Measurements from ENCODE around the gene RHBDD1. TPM values are rescaled to one million over a fixed set of nuclear protein-coding genes. Genes with fewer than 3 reads are reported as not detected.

RHBDD1 gene
- 16.6 TPM for polyA plus RNA-seq (2013, experiment 1 of 2)
- 17.8 TPM for polyA plus RNA-seq (2013, experiment 2 of 2)

- Histone ChIP-seq H3K18ac (ENCODE audit: low read length) (peak within 1 kb of the TSS; percentile 63), H3K4ac (ENCODE audit: low read depth, low read length) (peak within 1 kb of the TSS; percentile 73), H3K4me1 (ENCODE audit: control insufficient read depth, low read depth, low read length) (no peaks in the 10 kb centered on the region), H3K4me3 (ENCODE audit: low read length) (peak within 1 kb of the TSS; percentile 62), H3K79me2 (ENCODE audit: control insufficient read depth, insufficient read depth, low read length) (no peaks in the 10 kb centered on the region), H3K79me1 (ENCODE audit: low read length) (no peaks in the 10 kb centered on the region), H3K9ac (ENCODE audit: low read length) (peak within 1 kb of the TSS; percentile 86), H3K27me3 (ENCODE audit: insufficient read depth, low read length, poor library complexity) (no peaks in the 10 kb centered on the region), H3K36me3 (ENCODE audit: control insufficient read depth, insufficient read depth, low read length) (no peaks in the 10 kb centered on the region), H3K27ac (ENCODE audit: low read depth, low read length) (peak within 1 kb of the TSS; percentile 95), H2AK5ac (ENCODE audit: low read length) (no peak within 1 kb of the TSS), H3K4me2 (ENCODE audit: low read length) (peak within 1 kb of the TSS; percentile 79), H2BK15ac (replicated peaks; ENCODE audit: low read depth) (no peak within 1 kb of the TSS), H4K8ac (ENCODE audit: low read depth, low read length) (no peak within 1 kb of the TSS), H4K5ac (ENCODE audit: low read length) (no peak within 1 kb of the TSS), H3K56ac (ENCODE audit: low read length) (peak within 1 kb of the TSS; percentile 91), H3K23ac (ENCODE audit: low read length) (no peak within 1 kb of the TSS), H2BK5ac (ENCODE audit: low read length) (peak within 1 kb of the TSS; percentile 52), H2BK120ac (ENCODE audit: low read depth, low read length) (no peak within 1 kb of the TSS)
- DNase-seq: peak; percentile 98
- no CpG with 5 or more reads among the region's 75 CpGs for WGBS (ENCODE audit: extremely low coverage, insufficient coverage, low lambda C conversion rate)
These were observed at the start of gene RHBDD1 for GRCh38 chr2:226835796-226836547. Gene RHBDD1 (plus strand): TSS chr2:226836054. CDS start chr2:226864694, 28,640 bp downstream.

- H4K8ac ChIP-seq (ENCODE audit: low read depth, low read length): no peak overlapping the region
- no peak overlapping the region for H3K23ac ChIP-seq (ENCODE audit: low read length)
- no peak overlapping the region for H3K9ac ChIP-seq (ENCODE audit: low read length)
- peaks cover 8% of the 10 kb centered on the region for H3K79me1 ChIP-seq (ENCODE audit: low read length)
- H3K4ac ChIP-seq (ENCODE audit: low read depth, low read length): no peak overlapping the region
- no peak for DNase-seq
- H4K5ac ChIP-seq (ENCODE audit: low read length): no peak overlapping the region
- no peak overlapping the region for H3K4me3 ChIP-seq (ENCODE audit: low read length)
- H3K18ac ChIP-seq (ENCODE audit: low read length): no peak overlapping the region
- no peak overlapping the region for H3K56ac ChIP-seq (ENCODE audit: low read length)
- H2BK120ac ChIP-seq (ENCODE audit: low read depth, low read length): no peak overlapping the region
- no peak overlapping the region for H2AK5ac ChIP-seq (ENCODE audit: low read length)
- H2BK5ac ChIP-seq (ENCODE audit: low read length): no peak overlapping the region
- H3K4me1 ChIP-seq (ENCODE audit: control insufficient read depth, low read depth, low read length): peaks cover 3% of the 10 kb centered on the region
- no peak overlapping the region for H3K4me2 ChIP-seq (ENCODE audit: low read length)
- H3K27ac ChIP-seq (ENCODE audit: low read depth, low read length): no peak overlapping the region
- H3K27me3 ChIP-seq (ENCODE audit: insufficient read depth, low read length, poor library complexity): no peaks in the 10 kb centered on the region
- peaks cover 20% of the 10 kb centered on the region for H3K79me2 ChIP-seq (ENCODE audit: control insufficient read depth, insufficient read depth, low read length)
- H2BK15ac ChIP-seq (replicated peaks; ENCODE audit: low read depth): no peak overlapping the region
- no peaks in the 10 kb centered on the region for H3K36me3 ChIP-seq (ENCODE audit: control insufficient read depth, insufficient read depth, low read length)
These were observed 47.8 kb upstream of the RHBDD1 start for GRCh38 chr2:226788064-226788463.

- Histone ChIP-seq H3K36me3 (ENCODE audit: control insufficient read depth, insufficient read depth, low read length) (no peaks in the 10 kb centered on the region), H3K23ac (ENCODE audit: low read length) (no peak overlapping the region), H3K4me1 (ENCODE audit: control insufficient read depth, low read depth, low read length) (peaks cover 3% of the 10 kb centered on the region), H3K18ac (ENCODE audit: low read length) (no peak overlapping the region), H3K4me3 (ENCODE audit: low read length) (no peak overlapping the region), H3K27me3 (ENCODE audit: insufficient read depth, low read length, poor library complexity) (no peaks in the 10 kb centered on the region), H2BK5ac (ENCODE audit: low read length) (no peak overlapping the region), H4K8ac (ENCODE audit: low read depth, low read length) (no peak overlapping the region), H3K4ac (ENCODE audit: low read depth, low read length) (no peak overlapping the region), H3K4me2 (ENCODE audit: low read length) (no peak overlapping the region), H3K79me2 (ENCODE audit: control insufficient read depth, insufficient read depth, low read length) (peaks cover 23% of the 10 kb centered on the region), H3K27ac (ENCODE audit: low read depth, low read length) (no peak overlapping the region), H3K56ac (ENCODE audit: low read length) (no peak overlapping the region), H3K79me1 (ENCODE audit: low read length) (peaks cover 6% of the 10 kb centered on the region), H3K9ac (ENCODE audit: low read length) (no peak overlapping the region), H2AK5ac (ENCODE audit: low read length) (no peak overlapping the region), H4K5ac (ENCODE audit: low read length) (no peak overlapping the region), H2BK120ac (ENCODE audit: low read depth, low read length) (no peak overlapping the region), H2BK15ac (replicated peaks; ENCODE audit: low read depth) (no peak overlapping the region)
- DNase-seq: no peak
- WGBS (ENCODE audit: extremely low coverage, insufficient coverage, low lambda C conversion rate): no CpG with 5 or more reads among the region's 3 CpGs
These were observed 46.9 kb upstream of the RHBDD1 start for GRCh38 chr2:226788881-226789490.

- Histone ChIP-seq H3K4me2 (ENCODE audit: low read length) (no peak overlapping the region), H3K9ac (ENCODE audit: low read length) (no peak overlapping the region), H3K56ac (ENCODE audit: low read length) (no peak overlapping the region), H3K79me1 (ENCODE audit: low read length) (peaks cover 6% of the 10 kb centered on the region), H2BK5ac (ENCODE audit: low read length) (no peak overlapping the region), H3K27ac (ENCODE audit: low read depth, low read length) (no peak overlapping the region), H2BK120ac (ENCODE audit: low read depth, low read length) (no peak overlapping the region), H3K4me3 (ENCODE audit: low read length) (no peak overlapping the region), H2AK5ac (ENCODE audit: low read length) (no peak overlapping the region), H3K4ac (ENCODE audit: low read depth, low read length) (no peak overlapping the region), H3K23ac (ENCODE audit: low read length) (no peak overlapping the region), H4K5ac (ENCODE audit: low read length) (no peak overlapping the region), H3K27me3 (ENCODE audit: insufficient read depth, low read length, poor library complexity) (no peaks in the 10 kb centered on the region), H3K4me1 (ENCODE audit: control insufficient read depth, low read depth, low read length) (peaks cover 3% of the 10 kb centered on the region), H4K8ac (ENCODE audit: low read depth, low read length) (no peak overlapping the region), H2BK15ac (replicated peaks; ENCODE audit: low read depth) (peak overlapping the region; percentile 7), H3K18ac (ENCODE audit: low read length) (peak overlapping the region; percentile 60), H3K79me2 (ENCODE audit: control insufficient read depth, insufficient read depth, low read length) (peaks cover 33% of the 10 kb centered on the region), H3K36me3 (ENCODE audit: control insufficient read depth, insufficient read depth, low read length) (no peaks in the 10 kb centered on the region)
- WGBS (ENCODE audit: extremely low coverage, insufficient coverage, low lambda C conversion rate): no CpG with 5 or more reads among the region's 1 CpG
- no peak for DNase-seq
These were observed 45.8 kb upstream of the RHBDD1 start for GRCh38 chr2:226790011-226790410.

GRCh38 chr2:226790431-226790830 lies 45.4 kb upstream of the RHBDD1 start:
- no peak overlapping the region for H4K8ac ChIP-seq (ENCODE audit: low read depth, low read length)
- no peak for DNase-seq
- H3K18ac ChIP-seq (ENCODE audit: low read length): peak overlapping the region; percentile 86
- H3K4me3 ChIP-seq (ENCODE audit: low read length): no peak overlapping the region
- no peak overlapping the region for H3K9ac ChIP-seq (ENCODE audit: low read length)
- no peak overlapping the region for H2BK5ac ChIP-seq (ENCODE audit: low read length)
- H2AK5ac ChIP-seq (ENCODE audit: low read length): no peak overlapping the region
- H3K36me3 ChIP-seq (ENCODE audit: control insufficient read depth, insufficient read depth, low read length): peaks cover under 1% of the 10 kb centered on the region
- no peak overlapping the region for H3K56ac ChIP-seq (ENCODE audit: low read length)
- H3K27ac ChIP-seq (ENCODE audit: low read depth, low read length): no peak overlapping the region
- H3K4ac ChIP-seq (ENCODE audit: low read depth, low read length): peak overlapping the region; percentile 72
- no peak overlapping the region for H4K5ac ChIP-seq (ENCODE audit: low read length)
- no peak overlapping the region for H3K23ac ChIP-seq (ENCODE audit: low read length)
- peaks cover 37% of the 10 kb centered on the region for H3K79me2 ChIP-seq (ENCODE audit: control insufficient read depth, insufficient read depth, low read length)
- H2BK15ac ChIP-seq (replicated peaks; ENCODE audit: low read depth): no peak overlapping the region
- peaks cover 7% of the 10 kb centered on the region for H3K79me1 ChIP-seq (ENCODE audit: low read length)
- H3K4me1 ChIP-seq (ENCODE audit: control insufficient read depth, low read depth, low read length): peaks cover 7% of the 10 kb centered on the region
- no peak overlapping the region for H3K4me2 ChIP-seq (ENCODE audit: low read length)
- H2BK120ac ChIP-seq (ENCODE audit: low read depth, low read length): no peak overlapping the region
- no peaks in the 10 kb centered on the region for H3K27me3 ChIP-seq (ENCODE audit: insufficient read depth, low read length, poor library complexity)
- no CpG with 5 or more reads among the region's 2 CpGs for WGBS (ENCODE audit: extremely low coverage, insufficient coverage, low lambda C conversion rate)
